ENCODE data around the gene SLC10A4.
"Not testable (repeated sequence)": the region's sequence is repeated elsewhere in the genome, so short reads cannot be mapped to it uniquely, and the experiment has no call there.

Gene SLC10A4, protein sequence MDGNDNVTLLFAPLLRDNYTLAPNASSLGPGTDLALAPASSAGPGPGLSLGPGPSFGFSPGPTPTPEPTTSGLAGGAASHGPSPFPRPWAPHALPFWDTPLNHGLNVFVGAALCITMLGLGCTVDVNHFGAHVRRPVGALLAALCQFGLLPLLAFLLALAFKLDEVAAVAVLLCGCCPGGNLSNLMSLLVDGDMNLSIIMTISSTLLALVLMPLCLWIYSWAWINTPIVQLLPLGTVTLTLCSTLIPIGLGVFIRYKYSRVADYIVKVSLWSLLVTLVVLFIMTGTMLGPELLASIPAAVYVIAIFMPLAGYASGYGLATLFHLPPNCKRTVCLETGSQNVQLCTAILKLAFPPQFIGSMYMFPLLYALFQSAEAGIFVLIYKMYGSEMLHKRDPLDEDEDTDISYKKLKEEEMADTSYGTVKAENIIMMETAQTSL

GRCh38 chr4:48483006-48483776, at the start of gene SLC10A4:
Gene SLC10A4 (plus strand): TSS chr4:48483343. CDS start chr4:48483562, 219 bp downstream.
- peak; percentile 49 to 88 (median 75) for DNase-seq

- no peak for DNase-seq
Measured at GRCh38 chr4:48436318-48436717, 46.8 kb upstream of the SLC10A4 start.

DNA sequence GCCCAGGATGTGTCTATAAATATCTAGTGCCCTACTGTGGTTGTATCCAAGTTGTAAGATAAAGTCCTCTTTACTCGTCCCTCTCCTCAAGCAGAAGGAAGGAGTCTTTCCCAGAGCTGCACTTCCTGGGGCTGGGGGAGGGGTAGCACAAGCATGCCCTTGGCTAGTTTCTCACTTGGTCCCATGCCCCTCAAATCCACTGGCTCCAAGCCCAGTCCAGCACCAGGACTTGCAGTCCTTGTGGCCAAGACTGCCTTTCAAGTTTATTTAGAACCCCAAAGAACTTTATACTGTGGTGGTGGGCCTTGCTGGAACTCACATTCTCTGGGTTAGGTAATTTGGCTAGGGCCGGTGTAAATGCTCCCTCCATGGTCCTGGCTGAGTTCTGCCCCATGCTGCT, 43.2 kb upstream of the SLC10A4 start:
- no peak for DNase-seq

DNA sequence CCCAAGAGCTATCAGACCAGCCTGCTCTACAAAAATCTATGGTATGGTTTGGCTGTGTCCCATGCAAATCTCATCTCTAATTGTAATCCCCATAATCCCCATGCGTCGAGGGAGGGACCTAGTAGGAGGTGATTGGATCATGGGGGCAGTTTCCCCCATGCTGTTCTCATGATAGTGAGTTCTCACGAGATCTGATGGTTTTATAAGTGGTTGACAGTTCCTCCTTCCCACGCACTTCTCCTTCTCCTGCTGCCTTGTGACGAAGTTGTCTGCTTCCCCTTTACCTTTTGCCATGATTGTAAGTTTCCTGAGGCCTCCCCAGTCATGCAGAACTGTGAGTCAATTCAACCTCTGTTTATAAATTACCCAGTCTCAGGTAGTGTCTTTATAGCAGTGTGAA, 42.2 kb upstream of the SLC10A4 start:
- not testable (repeated sequence) for DNase-seq

DNA sequence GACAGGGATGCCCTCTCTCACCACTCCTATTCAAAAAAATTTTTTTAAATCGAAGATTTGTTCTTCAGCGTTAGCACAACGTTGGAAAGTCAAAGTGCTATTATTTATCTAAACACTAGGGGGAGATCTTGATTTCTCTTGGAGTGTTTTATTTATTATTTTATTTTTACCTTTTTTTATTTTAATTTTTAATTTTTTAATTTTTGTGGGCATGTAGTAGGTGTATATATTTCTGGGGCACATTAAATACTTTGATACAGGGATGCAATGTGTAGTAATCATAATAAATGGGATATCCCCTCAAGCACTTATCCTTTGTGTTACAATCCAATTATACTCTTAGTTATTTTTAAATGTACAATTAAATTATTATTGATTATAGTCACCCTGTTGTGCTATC, 37.4 kb upstream of the SLC10A4 start:
- peak in 2 of 3 experiments; percentile 14 to 35 for DNase-seq

- no peak for DNase-seq
Measured at GRCh38 chr4:48446642-48447041, 36.5 kb upstream of the SLC10A4 start.

- DNase-seq = no peak
Measured at GRCh38 chr4:48449151-48449550, 34.0 kb upstream of the SLC10A4 start.

GRCh38 chr4:48450740-48451139, 32.4 kb upstream of the SLC10A4 start:
- DNase-seq = no peak

- DNase-seq = not testable (repeated sequence)
Measured at GRCh38 chr4:48451656-48452055, 31.5 kb upstream of the SLC10A4 start.

GRCh38 chr4:48454591-48454990, 28.6 kb upstream of the SLC10A4 start:
- DNase-seq = no peak

DNA sequence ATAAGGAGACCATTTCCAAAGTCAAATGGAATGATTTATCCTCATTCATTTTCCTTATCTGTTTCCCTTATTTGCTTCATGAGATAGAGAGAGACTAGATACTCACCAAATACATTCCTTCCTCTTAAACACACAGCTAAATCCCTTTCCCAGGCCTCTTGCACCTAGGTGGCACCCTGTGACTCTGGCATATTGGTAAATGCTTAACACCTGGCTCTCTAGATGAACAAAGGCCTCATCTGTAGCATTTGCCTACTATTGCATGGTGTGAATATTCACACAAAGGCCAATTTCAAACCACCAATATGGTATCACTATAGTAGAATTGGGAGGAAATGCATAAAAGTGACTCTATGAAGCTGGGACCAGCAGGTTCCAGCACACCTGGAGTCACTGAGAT, 22.1 kb upstream of the SLC10A4 start:
- no peak for DNase-seq

DNA sequence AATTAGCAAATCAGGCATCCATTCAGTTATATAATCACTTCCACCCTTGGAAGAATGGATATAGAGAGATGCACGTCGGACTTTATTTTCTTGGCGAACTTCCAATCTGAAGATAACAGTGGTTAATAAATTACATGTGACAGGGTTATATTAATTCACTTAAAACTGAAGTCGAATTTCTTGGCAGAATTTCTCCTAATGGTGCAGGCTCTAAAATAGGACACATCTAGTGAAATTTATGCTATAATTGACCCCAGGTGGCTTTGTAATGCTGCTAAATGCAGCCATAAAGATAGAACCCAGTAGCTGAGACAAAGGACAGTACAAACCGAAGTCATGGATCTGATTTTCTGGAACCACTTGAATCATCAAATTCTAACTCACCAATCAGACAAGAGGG, 20.8 kb upstream of the SLC10A4 start:
- DNase-seq = peak in 2 of 3 experiments; percentile 40 to 88

DNA sequence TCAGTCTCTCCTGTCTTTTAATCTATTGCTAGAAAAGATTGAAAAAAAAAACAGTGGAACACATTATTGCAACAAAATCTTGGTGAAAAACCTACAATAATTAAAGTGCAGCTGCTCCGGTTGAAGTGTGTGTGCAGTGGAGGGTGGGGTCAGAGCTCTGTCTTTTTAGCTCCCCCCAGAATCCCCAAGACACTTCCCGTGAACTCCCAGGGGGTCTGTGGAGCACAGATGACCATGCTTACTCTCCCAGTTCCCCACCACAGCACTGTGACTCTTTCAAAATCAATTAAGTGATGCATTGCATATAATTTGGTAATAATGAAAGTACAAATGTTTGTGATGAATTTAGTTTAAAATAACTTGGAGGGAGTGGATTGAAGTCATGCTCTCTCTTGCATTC, 15.7 kb upstream of the SLC10A4 start:
- DNase-seq = peak in 1 of 3 experiments; percentile 8

GRCh38 chr4:48467891-48468290, 15.3 kb upstream of the SLC10A4 start:
- no peak for DNase-seq

DNA sequence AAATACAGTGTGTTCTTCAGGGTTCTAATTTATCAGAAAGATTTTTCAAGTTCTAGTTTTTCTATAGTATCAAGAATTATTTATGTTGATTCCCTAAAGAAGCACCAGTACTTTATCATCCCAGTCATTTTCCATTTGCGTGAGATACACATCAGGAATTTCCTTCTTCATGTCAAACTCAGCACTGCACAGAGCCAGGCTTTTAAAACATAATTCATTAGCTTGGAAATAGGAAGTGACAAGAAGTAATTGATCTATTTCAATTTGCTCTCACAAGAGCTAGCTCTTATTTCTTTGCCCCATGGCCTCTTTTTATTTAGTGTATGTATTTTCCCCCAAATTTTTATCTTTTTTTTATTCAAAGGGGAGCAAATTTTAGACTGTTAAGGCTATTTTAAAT, 13.0 kb upstream of the SLC10A4 start:
- DNase-seq = peak in 1 of 3 experiments; percentile 37

DNA sequence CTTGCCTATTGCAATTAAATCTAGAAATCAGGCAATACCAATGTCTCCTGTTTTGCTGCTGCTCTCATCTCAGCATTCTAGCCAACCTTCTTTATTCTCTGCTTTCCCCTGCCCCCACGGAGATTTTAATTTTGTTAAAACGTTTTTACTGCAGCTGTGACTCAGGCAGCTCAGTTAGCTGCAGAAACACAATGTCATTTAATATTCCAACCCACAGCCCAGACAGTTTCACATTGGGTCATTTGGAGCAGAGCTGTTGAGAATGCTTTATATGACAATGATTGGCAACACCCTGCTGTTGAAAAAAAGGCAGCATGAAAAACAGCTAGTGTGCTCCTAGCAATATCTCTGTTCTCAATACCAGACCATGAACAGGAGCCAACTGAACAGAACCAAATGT, 12.6 kb upstream of the SLC10A4 start:
- peak in 2 of 3 experiments; percentile 3 to 68 for DNase-seq

GRCh38 chr4:48472794-48473193, 10.3 kb upstream of the SLC10A4 start:
- DNase-seq = peak in 1 of 3 experiments; percentile 73

GRCh38 chr4:48475770-48476169, 7.4 kb upstream of the SLC10A4 start:
- no peak for DNase-seq

GRCh38 chr4:48478273-48478672, 4.9 kb upstream of the SLC10A4 start:
- DNase-seq = no peak

- DNase-seq = no peak
Measured at GRCh38 chr4:48481581-48481980, 1.6 kb upstream of the SLC10A4 start.

DNA sequence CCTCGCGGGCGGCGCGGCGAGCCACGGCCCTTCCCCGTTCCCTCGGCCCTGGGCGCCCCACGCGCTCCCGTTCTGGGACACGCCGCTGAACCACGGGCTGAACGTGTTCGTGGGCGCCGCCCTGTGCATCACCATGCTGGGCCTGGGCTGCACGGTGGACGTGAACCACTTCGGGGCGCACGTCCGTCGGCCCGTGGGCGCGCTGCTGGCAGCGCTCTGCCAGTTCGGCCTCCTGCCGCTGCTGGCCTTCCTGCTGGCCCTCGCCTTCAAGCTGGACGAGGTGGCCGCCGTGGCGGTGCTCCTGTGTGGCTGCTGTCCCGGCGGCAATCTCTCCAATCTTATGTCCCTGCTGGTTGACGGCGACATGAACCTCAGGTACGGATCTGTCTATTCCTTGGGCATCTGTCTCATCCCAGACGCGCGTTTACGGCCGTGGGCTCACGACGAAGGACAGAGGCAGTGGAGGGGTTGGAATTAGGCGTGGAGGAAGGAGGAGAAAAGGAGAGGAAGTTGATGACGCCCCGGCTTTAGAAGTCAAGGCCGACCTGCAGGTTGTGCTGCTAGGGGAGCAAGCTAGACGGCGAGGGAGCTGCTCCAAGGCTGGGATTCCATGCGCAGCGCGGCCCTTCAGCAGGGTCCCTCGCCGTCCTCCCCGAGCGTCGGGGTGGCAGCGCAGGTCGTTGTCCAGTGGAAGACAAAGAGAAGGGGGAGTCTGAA, 792 bp downstream of the SLC10A4 start:
- peak in 1 of 3 experiments; percentile 38 for DNase-seq

DNA sequence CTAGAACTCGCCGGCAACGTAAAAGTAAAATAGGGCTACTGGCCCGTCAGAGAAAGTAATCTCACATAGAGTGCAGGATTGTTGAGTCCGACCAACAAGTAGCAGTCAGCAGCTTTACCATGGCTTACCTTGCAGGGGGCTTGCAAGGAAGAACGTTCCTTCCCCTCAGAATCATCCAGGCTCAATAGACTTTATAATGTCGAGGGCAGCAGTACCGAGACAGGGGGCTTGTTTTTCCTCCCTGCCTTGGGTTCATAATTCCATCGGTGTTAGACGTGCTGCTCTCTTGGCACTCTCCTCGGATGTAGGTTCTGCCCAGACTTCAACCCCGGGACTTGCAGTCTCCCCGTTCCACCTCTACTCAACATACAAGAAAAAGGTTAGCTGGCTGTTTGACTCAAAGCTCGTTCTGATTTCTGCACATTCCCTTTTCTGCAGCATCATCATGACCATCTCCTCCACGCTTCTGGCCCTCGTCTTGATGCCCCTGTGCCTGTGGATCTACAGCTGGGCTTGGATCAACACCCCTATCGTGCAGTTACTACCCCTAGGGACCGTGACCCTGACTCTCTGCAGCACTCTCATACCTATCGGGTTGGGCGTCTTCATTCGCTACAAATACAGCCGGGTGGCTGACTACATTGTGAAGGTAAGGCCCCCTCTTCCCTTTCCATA, 1.5 kb downstream of the SLC10A4 start:
- peak in 1 of 3 experiments; percentile 9 for DNase-seq

GRCh38 chr4:48489683-48490011, 6.5 kb downstream of the SLC10A4 start:
- DNase-seq = no peak
